ENCODE results near the gene RTCB. TPM values are rescaled to one million over a fixed set of nuclear protein-coding genes. Genes with fewer than 3 reads are reported as not detected.

Gene RTCB
- polyA plus RNA-seq, 1 donor from 2014 or later, result 112 TPM

DNA sequence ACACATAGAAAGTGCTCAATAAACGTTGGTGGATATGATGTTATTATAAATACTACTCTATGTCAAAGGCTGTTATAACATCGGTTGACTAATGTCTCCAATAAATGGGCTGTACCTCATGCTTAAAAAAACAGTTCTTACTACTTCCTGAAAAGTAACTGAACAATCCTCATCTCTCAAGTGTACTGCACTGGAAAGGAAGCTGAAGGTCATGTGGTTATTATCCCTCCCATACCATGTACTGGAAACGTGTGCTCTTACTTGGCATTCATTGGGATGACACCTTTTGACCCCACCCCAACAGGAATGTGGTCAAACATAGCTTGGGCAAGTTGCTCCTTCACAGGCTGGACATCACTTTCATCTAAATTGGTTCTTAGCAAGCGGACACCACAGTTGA is 10.6 kb downstream of the RTCB start:
- Histone ChIP-seq H2AFZ (ENCODE audit: low read depth, low read length) (no peak overlapping the region), H3K9me3 (ENCODE audit: low read length) (no peaks in the 10 kb centered on the region), H3K9ac (ENCODE audit: low read length) (no peak overlapping the region), H3K9me2 (ENCODE audit: insufficient read depth, low read length) (no peaks in the 10 kb centered on the region), H3K27me3 (ENCODE audit: insufficient read depth, low read depth, low read length) (no peaks in the 10 kb centered on the region), H3K4me3 (ENCODE audit: low read length) (no peak overlapping the region), H3K79me2 (replicated peaks; ENCODE audit: insufficient read depth, low read length) (no peaks in the 10 kb centered on the region), H3F3A (ENCODE audit: insufficient read depth, low read length, poor library complexity, severe bottlenecking) (no peaks in the 10 kb centered on the region), H4K20me1 (ENCODE audit: insufficient read depth) (no peaks in the 10 kb centered on the region), H3K4me2 (ENCODE audit: low read length) (no peak overlapping the region), H3K27ac (ENCODE audit: low read length) (no peak overlapping the region), H3K36me3 (ENCODE audit: insufficient read depth, low read length) (no peaks in the 10 kb centered on the region)
- TF ChIP-seq RAD21 (conservative IDR thresholded peaks at IDR 0.05) (no peak), POLR2AphosphoS5 (IDR thresholded peaks at IDR 0.05) (no peak), MXI1 (conservative IDR thresholded peaks at IDR 0.05; ENCODE audit: poor library complexity, severe bottlenecking) (no peak), TAF1 (IDR thresholded peaks at IDR 0.05; ENCODE audit: low read depth) (no peak), EZH2 (IDR thresholded peaks at IDR 0.05; ENCODE audit: borderline replicate concordance, insufficient read depth, low read length, poor library complexity, severe bottlenecking) (no peak), SMC3 (conservative IDR thresholded peaks at IDR 0.05; ENCODE audit: poor library complexity) (no peak), EP300 (conservative IDR thresholded peaks at IDR 0.05; ENCODE audit: poor library complexity, severe bottlenecking) (no peak)
- TF ChIP-seq, protein P1, sequence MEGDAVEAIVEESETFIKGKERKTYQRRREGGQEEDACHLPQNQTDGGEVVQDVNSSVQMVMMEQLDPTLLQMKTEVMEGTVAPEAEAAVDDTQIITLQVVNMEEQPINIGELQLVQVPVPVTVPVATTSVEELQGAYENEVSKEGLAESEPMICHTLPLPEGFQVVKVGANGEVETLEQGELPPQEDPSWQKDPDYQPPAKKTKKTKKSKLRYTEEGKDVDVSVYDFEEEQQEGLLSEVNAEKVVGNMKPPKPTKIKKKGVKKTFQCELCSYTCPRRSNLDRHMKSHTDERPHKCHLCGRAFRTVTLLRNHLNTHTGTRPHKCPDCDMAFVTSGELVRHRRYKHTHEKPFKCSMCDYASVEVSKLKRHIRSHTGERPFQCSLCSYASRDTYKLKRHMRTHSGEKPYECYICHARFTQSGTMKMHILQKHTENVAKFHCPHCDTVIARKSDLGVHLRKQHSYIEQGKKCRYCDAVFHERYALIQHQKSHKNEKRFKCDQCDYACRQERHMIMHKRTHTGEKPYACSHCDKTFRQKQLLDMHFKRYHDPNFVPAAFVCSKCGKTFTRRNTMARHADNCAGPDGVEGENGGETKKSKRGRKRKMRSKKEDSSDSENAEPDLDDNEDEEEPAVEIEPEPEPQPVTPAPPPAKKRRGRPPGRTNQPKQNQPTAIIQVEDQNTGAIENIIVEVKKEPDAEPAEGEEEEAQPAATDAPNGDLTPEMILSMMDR (IDR thresholded peaks at IDR 0.05; ENCODE audit: poor library complexity, severe bottlenecking), result no peak
- TF ChIP-seq, protein P2, sequence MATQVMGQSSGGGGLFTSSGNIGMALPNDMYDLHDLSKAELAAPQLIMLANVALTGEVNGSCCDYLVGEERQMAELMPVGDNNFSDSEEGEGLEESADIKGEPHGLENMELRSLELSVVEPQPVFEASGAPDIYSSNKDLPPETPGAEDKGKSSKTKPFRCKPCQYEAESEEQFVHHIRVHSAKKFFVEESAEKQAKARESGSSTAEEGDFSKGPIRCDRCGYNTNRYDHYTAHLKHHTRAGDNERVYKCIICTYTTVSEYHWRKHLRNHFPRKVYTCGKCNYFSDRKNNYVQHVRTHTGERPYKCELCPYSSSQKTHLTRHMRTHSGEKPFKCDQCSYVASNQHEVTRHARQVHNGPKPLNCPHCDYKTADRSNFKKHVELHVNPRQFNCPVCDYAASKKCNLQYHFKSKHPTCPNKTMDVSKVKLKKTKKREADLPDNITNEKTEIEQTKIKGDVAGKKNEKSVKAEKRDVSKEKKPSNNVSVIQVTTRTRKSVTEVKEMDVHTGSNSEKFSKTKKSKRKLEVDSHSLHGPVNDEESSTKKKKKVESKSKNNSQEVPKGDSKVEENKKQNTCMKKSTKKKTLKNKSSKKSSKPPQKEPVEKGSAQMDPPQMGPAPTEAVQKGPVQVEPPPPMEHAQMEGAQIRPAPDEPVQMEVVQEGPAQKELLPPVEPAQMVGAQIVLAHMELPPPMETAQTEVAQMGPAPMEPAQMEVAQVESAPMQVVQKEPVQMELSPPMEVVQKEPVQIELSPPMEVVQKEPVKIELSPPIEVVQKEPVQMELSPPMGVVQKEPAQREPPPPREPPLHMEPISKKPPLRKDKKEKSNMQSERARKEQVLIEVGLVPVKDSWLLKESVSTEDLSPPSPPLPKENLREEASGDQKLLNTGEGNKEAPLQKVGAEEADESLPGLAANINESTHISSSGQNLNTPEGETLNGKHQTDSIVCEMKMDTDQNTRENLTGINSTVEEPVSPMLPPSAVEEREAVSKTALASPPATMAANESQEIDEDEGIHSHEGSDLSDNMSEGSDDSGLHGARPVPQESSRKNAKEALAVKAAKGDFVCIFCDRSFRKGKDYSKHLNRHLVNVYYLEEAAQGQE (IDR thresholded peaks at IDR 0.05; ENCODE audit: borderline replicate concordance), result no peak

DNA sequence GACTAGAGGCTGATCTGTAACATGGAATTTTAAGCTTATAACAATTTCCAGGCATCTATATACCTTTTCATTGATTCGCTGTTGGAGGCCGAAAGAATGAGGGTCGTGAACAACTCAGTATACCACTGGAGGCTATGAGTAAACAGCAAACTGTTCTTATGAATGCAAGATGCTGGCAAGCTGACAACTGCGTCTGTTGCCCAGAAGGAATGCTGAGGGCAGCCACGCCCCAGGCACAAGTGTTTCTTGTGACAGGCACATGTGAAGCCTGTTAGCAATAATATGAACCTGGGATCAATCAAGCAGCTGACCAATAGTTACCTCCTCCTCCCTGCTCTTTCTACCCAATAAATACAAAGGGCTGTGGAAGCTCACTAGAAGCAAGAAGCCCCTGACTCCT is 15.3 kb downstream of the RTCB start:
- no peaks in the 10 kb centered on the region for H3K9me2 ChIP-seq (ENCODE audit: insufficient read depth, low read length)
- H4K20me1 ChIP-seq (ENCODE audit: insufficient read depth), result no peaks in the 10 kb centered on the region
- H3K79me2 ChIP-seq (replicated peaks; ENCODE audit: insufficient read depth, low read length), result no peaks in the 10 kb centered on the region
- H3K4me3 ChIP-seq (ENCODE audit: low read length), result no peak overlapping the region
- peaks cover 4% of the 10 kb centered on the region for H3K36me3 ChIP-seq (ENCODE audit: insufficient read depth, low read length)
- H3K9me3 ChIP-seq (ENCODE audit: low read length), result no peaks in the 10 kb centered on the region
- no peaks in the 10 kb centered on the region for H3F3A ChIP-seq (ENCODE audit: insufficient read depth, low read length, poor library complexity, severe bottlenecking)
- no peak overlapping the region for H3K9ac ChIP-seq (ENCODE audit: low read length)
- H2AFZ ChIP-seq (ENCODE audit: low read depth, low read length), result no peak overlapping the region
- TF ChIP-seq, protein P1 (IDR thresholded peaks at IDR 0.05; ENCODE audit: poor library complexity, severe bottlenecking), result no peak
- TF ChIP-seq EZH2 (IDR thresholded peaks at IDR 0.05; ENCODE audit: borderline replicate concordance, insufficient read depth, low read length, poor library complexity, severe bottlenecking) (no peak), MXI1 (conservative IDR thresholded peaks at IDR 0.05; ENCODE audit: poor library complexity, severe bottlenecking) (no peak), RAD21 (conservative IDR thresholded peaks at IDR 0.05) (no peak), TAF1 (IDR thresholded peaks at IDR 0.05; ENCODE audit: low read depth) (no peak), POLR2AphosphoS5 (IDR thresholded peaks at IDR 0.05) (no peak)
- TF ChIP-seq, protein P2 (IDR thresholded peaks at IDR 0.05; ENCODE audit: borderline replicate concordance), result no peak
- no peaks in the 10 kb centered on the region for H3K27me3 ChIP-seq (ENCODE audit: insufficient read depth, low read depth, low read length)
- no peak overlapping the region for H3K4me2 ChIP-seq (ENCODE audit: low read length)
- no peak overlapping the region for H3K27ac ChIP-seq (ENCODE audit: low read length)
